ENCODE results near the gene CCT6A. TPM values are rescaled to one million over a fixed set of nuclear protein-coding genes. Genes with fewer than 3 reads are reported as not detected.
"Not testable (repeated sequence)": the region's sequence is repeated elsewhere in the genome, so short reads cannot be mapped to it uniquely, and the experiment has no call there.

Gene CCT6A
- polyA plus RNA-seq, 4 donors, result 71.3 to 237 (median 102) TPM

GRCh38 chr7:56053993-56054392, 2.4 kb downstream of the CCT6A start:
- Histone ChIP-seq H3K9me3 (ENCODE audit: control insufficient read depth in 2 of 2, insufficient read depth in 1 of 2, low read depth in 1 of 2, low read length in 1 of 2) (no peaks in the 10 kb centered on the region), H3K4me1 (ENCODE audit: control insufficient read depth in 3 of 3, insufficient read depth in 2 of 3, low read depth in 1 of 3, low read length in 2 of 3) (peaks cover 0 to 21% (median 3%) of the 10 kb centered on the region in 3 donors), H3K36me3 (ENCODE audit: control insufficient read depth in 3 of 3, insufficient read depth in 2 of 3, low read depth in 1 of 3, low read length in 3 of 3) (peaks cover 8 to 30% (median 10%) of the 10 kb centered on the region in 3 donors), H3K27me3 (ENCODE audit: control insufficient read depth in 3 of 3, insufficient read depth in 3 of 3, low read length in 3 of 3) (no peaks in the 10 kb centered on the region), H3K4me3 (ENCODE audit: low read depth in 1 of 3, low read length in 3 of 3) (no peak overlapping the region), H3K27ac (ENCODE audit: low read depth in 1 of 3, low read length in 2 of 3) (no peak overlapping the region)
- DNase-seq (no peak), FAIRE-seq (no peak)
- 58 to 76% (median 59%) methylated on average over 2 of the region's 2 CpGs for WGBS, 3 donors

DNA sequence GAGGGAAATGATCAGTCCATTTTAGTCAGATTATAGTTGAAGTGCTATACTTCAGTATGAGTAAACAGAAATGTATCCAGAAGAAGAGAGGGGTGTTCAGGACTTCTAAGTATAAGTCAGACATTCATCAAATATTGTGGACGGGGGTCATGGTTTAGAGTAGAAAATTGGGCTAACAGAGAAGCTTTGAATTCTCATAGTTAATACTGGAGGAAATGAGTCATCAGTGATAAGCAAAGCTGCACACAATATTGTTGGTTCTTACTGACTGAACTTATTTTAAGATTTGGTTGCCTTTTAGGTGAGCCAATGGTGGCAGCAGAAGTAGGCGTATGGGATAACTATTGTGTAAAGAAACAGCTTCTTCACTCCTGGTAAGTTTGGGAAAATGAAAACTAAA, 10.8 kb downstream of the CCT6A start:
- no peaks in the 10 kb centered on the region for H3K9me3 ChIP-seq (ENCODE audit: control insufficient read depth in 2 of 2, insufficient read depth in 1 of 2, low read depth in 1 of 2, low read length in 1 of 2)
- no peaks in the 10 kb centered on the region for H3K27me3 ChIP-seq (ENCODE audit: control insufficient read depth in 3 of 3, insufficient read depth in 3 of 3, low read length in 3 of 3)
- peaks cover 6 to 24% (median 13%) of the 10 kb centered on the region in 3 donors for H3K36me3 ChIP-seq (ENCODE audit: control insufficient read depth in 3 of 3, insufficient read depth in 2 of 3, low read depth in 1 of 3, low read length in 3 of 3)
- H3K4me3 ChIP-seq (ENCODE audit: low read depth in 1 of 3, low read length in 3 of 3), result no peak overlapping the region
- WGBS, 3 donors, result 62 to 73% (median 67%) methylated on average over 2 of the region's 2 CpGs
- FAIRE-seq (no peak), DNase-seq (no peak)
- H3K4me1 ChIP-seq (ENCODE audit: control insufficient read depth in 3 of 3, insufficient read depth in 2 of 3, low read depth in 1 of 3, low read length in 2 of 3), result peaks cover 2 to 29% (median 4%) of the 10 kb centered on the region in 3 donors
- peak overlapping the region in 2 of 3 donors; percentile 34 to 95 for H3K27ac ChIP-seq (ENCODE audit: low read depth in 1 of 3, low read length in 2 of 3)

DNA sequence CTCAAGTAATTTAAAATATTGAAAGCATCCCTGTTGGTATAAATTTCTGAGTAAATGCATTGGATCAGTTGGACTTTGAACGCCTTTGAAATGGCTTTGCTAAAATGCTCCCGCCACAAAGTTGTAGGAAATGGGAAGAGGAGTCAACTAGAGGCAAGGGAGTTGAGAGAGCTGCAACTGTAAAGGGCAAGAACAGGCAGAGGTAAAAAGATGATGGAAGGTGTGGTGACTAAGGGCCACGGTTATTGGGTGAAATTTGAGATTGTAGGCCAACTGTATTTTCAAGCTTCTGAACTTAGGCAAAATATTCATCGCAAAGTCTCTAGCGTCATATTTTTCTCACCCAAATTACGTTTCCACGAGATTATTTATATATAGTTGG, 11.9 kb downstream of the CCT6A start:
- no peak for DNase-seq
- H3K27ac ChIP-seq (ENCODE audit: low read depth in 1 of 3, low read length in 2 of 3), result peak overlapping the region; percentile 91 to 95 (median 94)
- WGBS, 3 donors, result 60 to 68% (median 67%) methylated on average over 7 of the region's 7 CpGs
- H3K9me3 ChIP-seq (ENCODE audit: control insufficient read depth in 2 of 2, insufficient read depth in 1 of 2, low read depth in 1 of 2, low read length in 1 of 2), result no peaks in the 10 kb centered on the region
- peak overlapping the region in 2 of 3 donors; percentile 71 to 82 for H3K4me3 ChIP-seq (ENCODE audit: low read depth in 1 of 3, low read length in 3 of 3)
- H3K4me1 ChIP-seq (ENCODE audit: control insufficient read depth in 3 of 3, insufficient read depth in 2 of 3, low read depth in 1 of 3, low read length in 2 of 3), result peaks cover 2 to 29% (median 4%) of the 10 kb centered on the region in 3 donors
- FAIRE-seq, result no peak
- peaks cover 2 to 24% (median 9%) of the 10 kb centered on the region in 3 donors for H3K36me3 ChIP-seq (ENCODE audit: control insufficient read depth in 3 of 3, insufficient read depth in 2 of 3, low read depth in 1 of 3, low read length in 3 of 3)
- no peaks in the 10 kb centered on the region for H3K27me3 ChIP-seq (ENCODE audit: control insufficient read depth in 3 of 3, insufficient read depth in 3 of 3, low read length in 3 of 3)

DNA sequence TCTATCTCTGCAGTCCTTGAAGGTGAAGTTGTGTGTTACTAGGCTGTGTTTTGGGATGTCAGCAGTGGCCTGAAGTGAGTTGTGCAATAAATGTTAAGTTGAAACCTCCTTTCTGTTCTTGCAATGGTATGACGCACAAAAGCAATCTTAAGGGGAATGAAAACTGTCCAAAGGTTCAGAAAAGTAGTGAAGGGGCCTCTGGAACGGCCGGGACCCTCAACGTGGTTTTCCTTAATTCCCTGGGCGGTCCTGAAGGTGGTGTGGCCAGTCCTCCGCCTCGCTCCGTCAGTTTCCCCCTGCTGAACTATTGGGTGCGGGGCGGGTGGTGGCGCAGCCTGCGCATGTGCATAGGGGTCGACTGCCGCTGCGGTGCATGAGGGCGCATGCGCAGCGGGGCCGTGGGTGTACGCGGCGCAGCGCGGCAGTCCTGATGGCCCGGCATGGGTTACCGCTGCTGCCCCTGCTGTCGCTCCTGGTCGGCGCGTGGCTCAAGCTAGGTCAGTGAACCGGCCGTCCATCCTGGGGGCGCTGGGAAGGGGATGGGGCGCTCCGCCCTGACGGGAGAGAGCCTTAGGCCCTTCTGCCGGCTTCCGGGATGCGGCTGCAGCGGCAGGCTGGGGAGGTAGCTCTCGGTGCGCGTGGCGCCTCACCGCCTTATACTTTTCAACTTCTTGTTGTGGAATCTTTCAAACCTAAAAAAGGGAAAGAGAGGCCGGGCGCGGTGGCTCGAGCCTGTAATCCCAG, 12.5 kb downstream of the CCT6A start, which contains the start of gene SUMF2:
TSS of gene SUMF2 (plus strand) at position 405 of the 744 bp plus-strand sequence. CDS start at position 431, 26 bp downstream.
- H3K27ac ChIP-seq (ENCODE audit: low read depth in 1 of 3, low read length in 2 of 3), result peak within 1 kb of the TSS; percentile 91 to 95 (median 94)
- H3K9me3 ChIP-seq (ENCODE audit: control insufficient read depth in 2 of 2, insufficient read depth in 1 of 2, low read depth in 1 of 2, low read length in 1 of 2), result no peaks in the 10 kb centered on the region
- H3K4me3 ChIP-seq (ENCODE audit: low read depth in 1 of 3, low read length in 3 of 3), result peak within 1 kb of the TSS; percentile 69 to 82 (median 71)
- peaks cover 2 to 29% (median 4%) of the 10 kb centered on the region in 3 donors for H3K4me1 ChIP-seq (ENCODE audit: control insufficient read depth in 3 of 3, insufficient read depth in 2 of 3, low read depth in 1 of 3, low read length in 2 of 3)
- H3K36me3 ChIP-seq (ENCODE audit: control insufficient read depth in 3 of 3, insufficient read depth in 2 of 3, low read depth in 1 of 3, low read length in 3 of 3), result peaks cover 2 to 27% (median 9%) of the 10 kb centered on the region in 3 donors
- no peaks in the 10 kb centered on the region for H3K27me3 ChIP-seq (ENCODE audit: control insufficient read depth in 3 of 3, insufficient read depth in 3 of 3, low read length in 3 of 3)
- 0 to 1% (median 0%) methylated on average over 34 to 49 of the region's 49 CpGs for WGBS, 3 donors
- DNase-seq (peak; percentile 91 to 96), FAIRE-seq (no peak)

GRCh38 chr7:56066376-56066775, 14.8 kb downstream of the CCT6A start:
- H3K9me3 ChIP-seq (ENCODE audit: control insufficient read depth in 2 of 2, insufficient read depth in 1 of 2, low read depth in 1 of 2, low read length in 1 of 2); H3K27ac ChIP-seq (ENCODE audit: low read depth in 1 of 3, low read length in 2 of 3); DNase-seq; FAIRE-seq; H3K27me3 ChIP-seq (ENCODE audit: control insufficient read depth in 3 of 3, insufficient read depth in 3 of 3, low read length in 3 of 3); H3K4me3 ChIP-seq (ENCODE audit: low read depth in 1 of 3, low read length in 3 of 3): not testable (repeated sequence)
- Histone ChIP-seq H3K4me1 (ENCODE audit: control insufficient read depth in 3 of 3, insufficient read depth in 2 of 3, low read depth in 1 of 3, low read length in 2 of 3) (peaks cover 2 to 11% (median 4%) of the 10 kb centered on the region in 3 donors), H3K36me3 (ENCODE audit: control insufficient read depth in 3 of 3, insufficient read depth in 2 of 3, low read depth in 1 of 3, low read length in 3 of 3) (peaks cover 0 to 34% (median 5%) of the 10 kb centered on the region in 3 donors)
- 92 to 99% (median 95%) methylated on average over 13 of the region's 13 CpGs for WGBS, 3 donors

GRCh38 chr7:56074371-56074791, 22.8 kb downstream of the CCT6A start:
- peaks cover 0 to 69% (median 2%) of the 10 kb centered on the region in 3 donors for H3K36me3 ChIP-seq (ENCODE audit: control insufficient read depth in 3 of 3, insufficient read depth in 2 of 3, low read depth in 1 of 3, low read length in 3 of 3)
- FAIRE-seq, result no peak
- H3K27me3 ChIP-seq (ENCODE audit: control insufficient read depth in 3 of 3, insufficient read depth in 3 of 3, low read length in 3 of 3), result no peaks in the 10 kb centered on the region
- no peak overlapping the region for H3K4me3 ChIP-seq (ENCODE audit: low read depth in 1 of 3, low read length in 3 of 3)
- peaks cover 0 to 3% (median 0%) of the 10 kb centered on the region in 3 donors for H3K4me1 ChIP-seq (ENCODE audit: control insufficient read depth in 3 of 3, insufficient read depth in 2 of 3, low read depth in 1 of 3, low read length in 2 of 3)
- DNase-seq, result peak; percentile 90 to 92
- H3K27ac ChIP-seq (ENCODE audit: low read depth in 1 of 3, low read length in 2 of 3), result no peak overlapping the region
- H3K9me3 ChIP-seq (ENCODE audit: control insufficient read depth in 2 of 2, insufficient read depth in 1 of 2, low read depth in 1 of 2, low read length in 1 of 2), result no peaks in the 10 kb centered on the region
- WGBS, 3 donors, result 19 to 24% (median 21%) methylated on average over 19 of the region's 19 CpGs

- no peak for FAIRE-seq
Measured at GRCh38 chr7:56077681-56078080, 26.1 kb downstream of the CCT6A start.

DNA sequence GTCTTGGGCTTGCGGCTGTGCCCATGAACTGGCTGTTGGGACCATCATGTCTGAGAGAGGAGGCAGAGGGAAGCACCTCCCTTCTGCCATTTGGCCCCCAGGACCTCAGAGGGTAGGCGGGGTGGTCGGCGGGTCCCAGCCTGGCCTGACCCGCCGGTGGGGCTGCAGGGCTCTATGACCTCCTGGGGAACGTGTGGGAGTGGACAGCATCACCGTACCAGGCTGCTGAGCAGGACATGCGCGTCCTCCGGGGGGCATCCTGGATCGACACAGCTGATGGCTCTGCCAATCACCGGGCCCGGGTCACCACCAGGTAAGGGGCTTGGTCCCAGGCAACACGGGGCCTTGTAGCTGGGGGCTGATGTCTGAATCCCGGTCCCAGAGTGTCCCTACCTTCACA, 26.6 kb downstream of the CCT6A start:
- no peaks in the 10 kb centered on the region for H3K9me3 ChIP-seq (ENCODE audit: control insufficient read depth in 2 of 2, insufficient read depth in 1 of 2, low read depth in 1 of 2, low read length in 1 of 2)
- peaks cover 0 to 3% (median 0%) of the 10 kb centered on the region in 3 donors for H3K4me1 ChIP-seq (ENCODE audit: control insufficient read depth in 3 of 3, insufficient read depth in 2 of 3, low read depth in 1 of 3, low read length in 2 of 3)
- no peak for FAIRE-seq
- H3K27me3 ChIP-seq (ENCODE audit: control insufficient read depth in 3 of 3, insufficient read depth in 3 of 3, low read length in 3 of 3), result no peaks in the 10 kb centered on the region
- no peak for DNase-seq
- H3K36me3 ChIP-seq (ENCODE audit: control insufficient read depth in 3 of 3, insufficient read depth in 2 of 3, low read depth in 1 of 3, low read length in 3 of 3), result peaks cover 0 to 74% (median 3%) of the 10 kb centered on the region in 3 donors
- H3K27ac ChIP-seq (ENCODE audit: low read depth in 1 of 3, low read length in 2 of 3), result no peak overlapping the region
- no peak overlapping the region for H3K4me3 ChIP-seq (ENCODE audit: low read depth in 1 of 3, low read length in 3 of 3)
- 96 to 98% (median 96%) methylated on average over 13 to 16 of the region's 16 CpGs for WGBS, 3 donors

More at GRCh38 chr7:56077681-56078080, 26.1 kb downstream of the CCT6A start:
- 90 to 100% (median 94%) methylated on average over 3 of the region's 3 CpGs for WGBS, 3 donors
- no peak for DNase-seq
- no peak overlapping the region for H3K27ac ChIP-seq (ENCODE audit: low read depth in 1 of 3, low read length in 2 of 3)
- peaks cover 0 to 3% (median 0%) of the 10 kb centered on the region in 3 donors for H3K4me1 ChIP-seq (ENCODE audit: control insufficient read depth in 3 of 3, insufficient read depth in 2 of 3, low read depth in 1 of 3, low read length in 2 of 3)
- no peaks in the 10 kb centered on the region for H3K9me3 ChIP-seq (ENCODE audit: control insufficient read depth in 2 of 2, insufficient read depth in 1 of 2, low read depth in 1 of 2, low read length in 1 of 2)
- no peak overlapping the region for H3K4me3 ChIP-seq (ENCODE audit: low read depth in 1 of 3, low read length in 3 of 3)
- no peaks in the 10 kb centered on the region for H3K27me3 ChIP-seq (ENCODE audit: control insufficient read depth in 3 of 3, insufficient read depth in 3 of 3, low read length in 3 of 3)
- peaks cover 0 to 77% (median 3%) of the 10 kb centered on the region in 3 donors for H3K36me3 ChIP-seq (ENCODE audit: control insufficient read depth in 3 of 3, insufficient read depth in 2 of 3, low read depth in 1 of 3, low read length in 3 of 3)
